CD4-positive, alpha-beta T cell treated with Interleukin-4 for 1 hour (primary cell): ENCODE data around the gene STK4.

Experiments used
- DNase-seq, 2 donors: peaks; one replicate each; pipeline ENCODE4 v3.0.0-alpha.2; 2020 to 2022

Gene STK4

DNA sequence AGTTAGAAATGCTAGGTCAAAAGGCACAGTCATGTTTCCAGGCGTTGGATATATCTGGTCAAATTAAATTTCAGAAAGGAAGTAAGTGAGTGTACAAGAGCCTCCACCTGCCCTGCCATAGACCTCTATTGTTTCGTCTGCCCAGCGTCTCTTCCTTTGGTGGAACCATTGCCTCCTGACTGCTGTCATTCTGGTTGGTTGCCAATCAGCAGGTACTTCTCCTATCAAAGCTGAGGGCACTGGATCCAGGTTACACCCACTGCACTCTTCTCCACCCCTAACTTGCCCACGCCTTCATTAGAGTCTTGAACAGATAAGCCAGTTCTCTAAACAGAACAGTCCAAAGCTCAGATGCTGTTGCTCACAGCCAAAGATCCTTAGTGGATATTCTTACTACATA lies 151.3 kb downstream of the STK4 start:
- no peak for DNase-seq

DNA sequence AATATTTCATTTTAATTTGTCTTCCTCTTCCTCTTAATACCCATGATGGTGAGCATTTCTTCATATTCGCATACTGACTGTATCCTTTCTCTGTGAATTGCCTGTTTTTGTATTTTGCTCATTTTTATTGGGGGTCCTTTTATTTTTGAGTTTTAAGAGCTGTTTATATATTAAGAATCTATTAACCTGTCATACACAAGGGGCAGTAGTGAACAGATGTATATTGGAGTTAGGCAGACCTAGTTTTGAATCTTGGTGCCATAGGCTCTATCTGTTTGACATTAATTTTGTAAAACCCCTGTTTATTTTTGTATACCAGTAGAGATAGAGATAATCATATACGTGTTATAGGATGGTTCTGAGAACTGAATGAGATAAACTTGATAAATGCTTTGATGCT lies 151.7 kb downstream of the STK4 start:
- DNase-seq: no peak

DNA sequence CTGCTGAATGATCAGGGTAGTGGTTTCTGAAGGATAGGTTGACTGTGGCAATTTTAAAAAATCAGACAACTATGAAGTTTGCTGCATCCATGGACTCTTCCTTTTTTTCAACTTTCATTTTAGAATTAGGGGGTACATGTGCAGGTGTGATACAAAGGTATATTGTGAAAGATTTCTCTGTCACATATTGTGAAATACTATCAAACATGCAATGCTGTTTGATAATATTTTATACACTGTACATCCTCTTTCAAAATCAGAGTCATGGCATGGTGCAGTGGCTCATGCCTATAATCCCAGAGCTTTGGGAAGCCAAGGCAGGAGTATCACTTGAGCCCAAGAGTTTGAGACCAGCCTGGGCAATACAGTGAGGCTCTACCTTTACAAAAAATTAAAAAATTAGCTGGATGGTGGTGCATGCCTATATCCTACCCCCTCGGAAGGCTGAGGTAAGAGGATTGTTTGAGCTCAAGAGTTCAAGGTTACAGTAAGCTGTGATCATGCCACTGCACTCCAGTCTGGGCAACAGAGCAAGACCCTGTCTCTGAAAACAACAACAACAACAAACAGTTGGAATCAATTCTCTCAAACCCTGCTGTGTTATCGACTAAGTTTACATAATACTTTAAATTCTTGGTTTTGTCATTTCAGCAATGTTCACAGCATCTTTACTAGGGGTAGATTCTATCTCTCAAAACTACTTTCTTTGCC lies 153.4 kb downstream of the STK4 start:
- no peak for DNase-seq

DNA sequence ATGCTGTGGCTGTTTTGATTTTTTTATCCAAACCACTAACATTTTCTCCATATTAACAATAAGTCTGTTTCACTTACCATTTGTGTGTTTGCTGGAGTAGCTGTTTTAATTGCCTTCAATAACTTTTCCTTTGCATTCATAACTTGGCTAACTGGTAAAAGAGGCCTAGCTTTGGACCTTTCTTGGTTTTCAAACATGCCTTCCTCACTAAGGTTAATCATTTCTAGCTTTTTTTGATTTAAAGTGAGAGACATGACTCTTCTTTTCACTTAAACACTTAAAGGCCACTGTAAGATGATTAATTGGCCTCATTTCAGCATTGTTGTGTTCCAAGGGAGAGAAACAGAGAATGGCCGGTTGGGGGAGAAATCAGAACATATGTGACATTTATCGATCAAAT lies 155.1 kb downstream of the STK4 start:
- no peak for DNase-seq

DNA sequence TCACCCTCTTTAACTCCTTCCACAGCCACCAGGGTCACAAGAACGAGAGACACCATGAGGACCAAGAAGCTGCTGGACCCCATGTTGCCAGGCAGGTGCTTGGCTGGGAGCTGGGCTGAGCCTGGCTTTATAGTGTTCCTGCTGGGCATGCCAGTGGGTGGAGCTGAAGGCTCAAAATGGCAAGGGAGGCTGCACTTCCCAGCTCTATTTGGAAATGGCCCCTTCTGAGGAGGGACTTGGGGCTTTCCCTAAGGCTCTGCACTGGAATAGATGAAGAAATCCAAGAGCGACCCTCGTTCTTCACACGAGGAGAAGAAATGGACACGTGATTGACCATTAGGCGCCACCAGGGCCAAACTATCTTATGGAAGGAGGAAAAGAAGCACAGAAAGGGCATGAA lies 158.1 kb downstream of the STK4 start, which contains the start of gene WFDC12:
WFDC12 (minus strand) TSS at position 101 of the 400 bp plus-strand sequence; CDS start at position 83, 18 bp downstream.
- DNase-seq: no peak

DNA sequence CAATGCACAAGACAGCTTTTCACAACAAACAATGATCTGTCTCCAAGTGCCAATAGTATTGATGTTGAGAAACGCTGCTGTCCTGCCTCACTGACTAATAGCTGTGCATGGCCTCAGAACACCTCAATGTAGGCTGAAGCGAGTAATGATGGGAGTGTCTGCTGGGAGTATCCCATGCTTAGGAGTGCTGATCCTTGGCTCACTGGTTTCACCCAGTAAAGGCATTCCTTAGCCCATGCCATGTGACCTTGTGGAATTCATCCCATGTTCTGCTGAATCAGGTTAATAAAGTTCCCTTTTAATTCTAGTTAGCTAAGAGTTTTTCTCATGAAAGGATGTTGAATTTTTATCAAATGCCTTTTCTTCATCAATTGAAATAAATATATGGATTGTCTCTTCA lies 161.8 kb downstream of the STK4 start:
- no peak for DNase-seq
